ENCODE results near the gene KIAA1671.

DNA sequence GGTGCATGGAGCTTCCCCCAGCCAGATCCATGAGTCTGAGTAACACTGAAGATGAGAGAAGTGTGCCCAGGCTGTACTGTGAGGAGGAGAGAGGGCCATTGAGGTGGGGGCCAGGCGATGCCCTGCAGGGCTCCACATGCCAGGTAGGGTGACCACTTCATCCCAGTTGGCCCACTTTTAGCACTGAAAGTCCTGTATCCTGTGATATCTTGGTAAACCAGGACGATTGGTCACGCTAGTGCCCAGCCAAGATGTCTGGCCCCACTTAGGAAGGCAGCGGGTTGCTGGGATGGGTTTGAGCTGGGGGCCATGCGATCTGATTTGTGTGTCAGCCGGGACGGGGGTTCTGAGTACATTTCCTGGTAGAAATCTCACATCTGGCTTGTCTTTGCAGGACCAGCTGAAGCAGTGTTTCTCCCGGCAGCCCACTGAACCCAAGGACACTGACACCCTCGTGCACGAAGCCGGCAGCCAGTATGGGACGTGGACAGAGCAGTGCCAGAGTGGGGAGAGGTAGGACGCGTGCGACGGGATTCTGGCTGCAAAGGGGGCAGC, 218.0 kb downstream of the KIAA1671 start:
- no peak for TF ChIP-seq EZH2phosphoT487 (IDR thresholded peaks at IDR 0.05; ENCODE audit: borderline replicate concordance, low read length)
- TF ChIP-seq CTCF (conservative IDR thresholded peaks at IDR 0.05; ENCODE audit: low read depth, low read length), result no peak
- TF ChIP-seq EZH2 (IDR thresholded peaks at IDR 0.05; ENCODE audit: low read length, unreplicated experiment), result no peak
